Prostate gland (tissue), 2 donors: Measurements from ENCODE around the gene SCRT2. TPM values are rescaled to one million over a fixed set of nuclear protein-coding genes. Genes with fewer than 3 reads are reported as not detected.

Experiments
- total RNA-seq, 2 donors: library from RNA; depleted of rRNA; stranded (reverse); fragments of >200 nt; gene quantifications; one replicate each; pipeline ENCODE4 v1.1.0, GENCODE V29; 2016

The SCRT2 gene
- total RNA-seq, 2 donors from 2014 or later, result 0.17 TPM; not detected in 1

Other genes with a start within 250 kb of the SCRT2 start
- 10 to 100 TPM; 38.0 to 53.1 TPM for gene TBC1D20, start 213.3 kb downstream of the SCRT2 start, total RNA-seq
- 100 to 1,000 TPM in 1 of 2 donors, 10 to 100 TPM in 1; 66.9 to 152 TPM for gene CSNK2A1, start 132.0 kb downstream of the SCRT2 start, total RNA-seq
- under 1 TPM; 0.55 to 0.68 TPM for gene TCF15, start 65.5 kb downstream of the SCRT2 start, total RNA-seq
- 10 to 100 TPM; 33.6 to 41.4 TPM for gene SRXN1, start 22.6 kb downstream of the SCRT2 start, total RNA-seq
- gene SLC52A3, start 92.7 kb upstream of the SCRT2 start, total RNA-seq, result 100 to 1,000 TPM in 1 of 2 donors, 10 to 100 TPM in 1; 34.3 to 221 TPM
- gene FAM110A, start 157.9 kb upstream of the SCRT2 start, total RNA-seq, result 10 to 100 TPM; 15.5 to 33.0 TPM
- gene ANGPT4, start 240.5 kb upstream of the SCRT2 start, total RNA-seq, result 1 to 10 TPM in 1 of 2 donors, under 1 TPM in 1; 0.27 to 1.2 TPM